Cardiac fibroblast (primary cell): ENCODE measurements around the gene AKAP7.

ENCODE experiments used
- DNase-seq, 2 donors: peaks; one replicate each; pipeline versions ENCODE4 v3.0.0 to v3.0.0-alpha.2; 2010; ENCODE audit warnings: low read depth in 2 of 2
- H3K4me3 ChIP-seq, 2 donors: replicated peaks in 1 of 2; 1 replicate in 1 of 2; 2 replicates in 1 of 2; pipeline ENCODE4 v1.5.1; 2011; ENCODE audit warnings: low read depth in 2 of 2, low read length in 2 of 2, mild to moderate bottlenecking in 2 of 2, moderate library complexity in 1 of 2
- CTCF ChIP-seq: IDR thresholded peaks from one replicate; pipeline ENCODE4 v1.5.1; 2011; ENCODE audit warnings: low read depth, mild to moderate bottlenecking, low read length, inconsistent platforms

The AKAP7 gene

GRCh38 chr6:131169613-131170012, 34.3 kb downstream of the AKAP7 start:
- no peak overlapping the region for H3K4me3 ChIP-seq
- DNase-seq: no peak
- TF ChIP-seq CTCF: no peak

DNA sequence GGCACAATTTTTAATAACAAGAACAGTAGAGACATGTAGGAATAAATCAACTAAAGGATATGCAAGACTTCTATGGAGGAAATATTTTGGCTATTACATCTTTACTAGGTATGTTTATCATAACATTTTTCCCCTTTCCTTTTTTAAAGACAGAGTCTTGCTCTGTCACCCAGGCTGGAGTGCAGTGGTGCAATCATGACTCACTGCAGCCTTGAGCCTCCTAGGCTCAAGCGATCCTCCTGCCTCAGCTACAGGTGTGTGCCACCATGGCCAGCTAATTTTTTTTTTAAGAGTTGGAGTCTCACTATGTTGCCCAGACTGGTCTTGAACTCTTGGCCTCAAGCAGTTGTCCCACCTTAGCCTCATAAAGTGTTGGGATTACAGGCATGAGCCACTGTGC, 37.0 kb downstream of the AKAP7 start:
- DNase-seq: peak in 1 of 2 donors; percentile 68
- no peak overlapping the region for H3K4me3 ChIP-seq
- no peak for TF ChIP-seq CTCF

DNA sequence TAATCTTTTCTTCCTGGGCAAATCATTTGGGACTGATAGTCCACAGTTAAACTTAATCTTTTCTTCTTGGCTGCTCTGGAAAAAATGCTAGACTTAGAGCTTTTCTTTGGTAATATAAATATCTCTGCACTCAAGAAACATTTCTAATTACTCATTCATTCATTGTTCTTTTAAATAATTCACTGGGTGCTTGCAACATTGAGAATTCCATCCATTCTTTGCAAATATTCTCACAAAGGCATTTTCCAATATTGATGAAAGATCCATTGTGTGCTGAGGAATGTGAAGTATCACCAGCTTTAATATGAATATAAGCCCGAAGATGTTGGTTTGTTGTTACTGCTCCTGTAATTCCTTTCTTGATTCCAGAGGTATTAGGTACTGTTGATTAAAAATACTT, 38.4 kb downstream of the AKAP7 start:
- TF ChIP-seq CTCF: no peak
- DNase-seq: peak; percentile 58 to 83
- no peak overlapping the region for H3K4me3 ChIP-seq

DNA sequence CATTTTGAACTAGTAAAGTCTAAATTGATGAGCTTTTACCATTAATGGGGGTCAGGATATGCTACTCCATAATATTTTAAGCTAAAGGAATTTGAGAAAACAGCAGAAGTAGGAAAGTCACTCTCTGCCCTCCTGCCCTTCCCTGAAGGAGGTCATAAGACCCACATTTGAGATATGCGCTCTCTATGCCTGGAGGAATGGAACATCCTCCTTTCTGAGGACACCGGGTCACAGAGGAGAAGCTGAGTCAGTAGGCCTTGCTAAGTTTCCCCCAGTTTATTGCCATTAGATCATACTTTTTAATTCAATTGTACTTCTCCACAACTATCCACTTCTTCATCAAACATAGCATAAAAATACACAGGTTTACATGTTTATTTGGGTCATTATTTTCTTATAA, 40.3 kb downstream of the AKAP7 start:
- H3K4me3 ChIP-seq: no peak overlapping the region
- DNase-seq: peak in 1 of 2 donors; percentile 14
- TF ChIP-seq CTCF: no peak

DNA sequence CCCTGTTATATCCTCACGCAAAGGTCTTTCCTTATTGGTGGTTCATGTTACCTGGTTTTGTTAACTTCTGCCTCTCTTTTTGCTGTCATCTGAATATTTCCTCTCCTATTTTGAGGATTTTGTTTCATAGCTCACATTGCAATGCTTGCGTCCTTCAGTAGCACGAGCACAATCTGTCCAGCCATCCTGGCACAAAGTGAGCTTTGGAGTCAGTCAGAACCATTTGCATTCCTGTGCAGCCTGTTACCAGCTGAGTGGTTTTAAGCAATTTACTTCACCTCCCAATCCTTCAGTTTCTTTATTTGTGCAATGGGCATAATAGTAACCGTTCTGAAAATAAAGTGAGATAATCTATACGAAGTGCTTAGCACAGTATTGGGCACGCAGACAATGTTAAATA, 42.7 kb downstream of the AKAP7 start:
- H3K4me3 ChIP-seq: no peak overlapping the region
- no peak for DNase-seq
- TF ChIP-seq CTCF: no peak

DNA sequence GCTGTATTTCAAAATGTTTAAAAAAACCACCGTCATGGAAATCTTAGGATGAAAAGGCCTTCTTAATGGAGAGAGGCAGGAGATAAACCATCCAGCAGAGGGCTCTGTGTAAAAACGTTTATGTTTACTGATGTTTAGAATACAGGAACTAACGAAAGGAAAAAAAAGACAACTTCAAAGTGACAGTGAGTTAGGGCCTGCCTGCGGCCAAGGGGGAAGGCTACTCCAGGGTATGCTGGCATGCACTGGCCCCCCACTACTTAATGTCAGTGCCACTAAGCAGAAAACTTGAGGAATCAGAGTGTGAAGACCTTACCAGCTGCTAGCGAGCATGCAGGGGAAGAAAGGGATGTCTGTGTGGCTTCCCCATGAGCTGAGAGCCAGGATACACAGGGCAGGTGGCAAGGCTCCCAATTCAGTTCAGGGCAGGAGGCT, 47.7 kb downstream of the AKAP7 start:
- peak; percentile 65 for DNase-seq
- no peak overlapping the region for H3K4me3 ChIP-seq
- TF ChIP-seq CTCF: peak; percentile 58

GRCh38 chr6:131183427-131184095, 48.3 kb downstream of the AKAP7 start:
- DNase-seq: no peak
- TF ChIP-seq CTCF: no peak
- no peak overlapping the region for H3K4me3 ChIP-seq
